Activated T-helper 17 cell treated with anti-CD3 and anti-CD28 coated beads, Interleukin-2, amount 50 U/mL, for 72 hours (primary cell): ENCODE data around the gene TBC1D25. TPM values are rescaled to one million over a fixed set of nuclear protein-coding genes. Genes with fewer than 3 reads are reported as not detected.
"Not testable (repeated sequence)": the region's sequence is repeated elsewhere in the genome, so short reads cannot be mapped to it uniquely, and the experiment has no call there.

Experiments
- ATAC-seq: fragments of 150-1000 bp; cut with Tn5 transposase; replicated peaks from 2 replicates; pipeline ENCODE4 v1.10.0; 2021; ENCODE audit warnings: mild to moderate bottlenecking, moderate library complexity
- H3K27ac Mint-ChIP-seq: one replicate; pipeline ENCODE4 v1.8.0; 2022; ENCODE audit warnings: mixed read lengths
- H3K27me3 Mint-ChIP-seq: one replicate; pipeline ENCODE4 v1.8.0; 2022; ENCODE audit warnings: mixed read lengths
- H3K36me3 Mint-ChIP-seq: one replicate; pipeline ENCODE4 v1.8.0; 2022; ENCODE audit warnings: low read depth, mild to moderate bottlenecking, mixed read lengths
- H3K4me1 Mint-ChIP-seq: one replicate; pipeline ENCODE4 v1.8.0; 2022; ENCODE audit warnings: mixed read lengths
- H3K4me3 Mint-ChIP-seq: one replicate; pipeline ENCODE4 v1.8.0; 2022; ENCODE audit warnings: mild to moderate bottlenecking, mixed read lengths
- H3K9me3 Mint-ChIP-seq: one replicate; pipeline ENCODE4 v1.8.0; 2022; ENCODE audit warnings: mixed read lengths
- total RNA-seq, 2 donors: library from RNA; stranded (reverse); gene quantifications; one replicate each; pipeline ENCODE4 v1.2.3, GENCODE V29; 2022

TBC1D25 gene
- total RNA-seq, 2 donors from 2014 or later: 19.4 to 25.4 TPM

DNA sequence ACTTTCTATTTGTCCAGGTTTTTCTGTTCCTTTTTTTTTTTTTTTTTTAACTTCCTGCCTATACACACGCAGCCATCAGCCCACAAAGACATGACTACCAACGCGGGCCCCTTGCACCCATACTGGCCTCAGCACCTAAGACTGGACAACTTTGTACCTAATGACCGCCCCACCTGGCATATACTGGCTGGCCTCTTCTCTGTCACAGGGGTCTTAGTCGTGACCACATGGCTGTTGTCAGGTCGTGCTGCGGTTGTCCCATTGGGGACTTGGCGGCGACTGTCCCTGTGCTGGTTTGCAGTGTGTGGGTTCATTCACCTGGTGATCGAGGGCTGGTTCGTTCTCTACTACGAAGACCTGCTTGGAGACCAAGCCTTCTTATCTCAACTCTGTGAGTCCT lies 15.8 kb upstream of the TBC1D25 start:
- H3K36me3 Mint-ChIP-seq: peaks cover 46% of the 10 kb centered on the region
- no peak overlapping the region for H3K27ac Mint-ChIP-seq
- ATAC-seq: no peak
- peaks cover 19% of the 10 kb centered on the region for H3K4me1 Mint-ChIP-seq
- H3K4me3 Mint-ChIP-seq: peak overlapping the region; percentile 84
- no peaks in the 10 kb centered on the region for H3K9me3 Mint-ChIP-seq
- no peaks in the 10 kb centered on the region for H3K27me3 Mint-ChIP-seq

DNA sequence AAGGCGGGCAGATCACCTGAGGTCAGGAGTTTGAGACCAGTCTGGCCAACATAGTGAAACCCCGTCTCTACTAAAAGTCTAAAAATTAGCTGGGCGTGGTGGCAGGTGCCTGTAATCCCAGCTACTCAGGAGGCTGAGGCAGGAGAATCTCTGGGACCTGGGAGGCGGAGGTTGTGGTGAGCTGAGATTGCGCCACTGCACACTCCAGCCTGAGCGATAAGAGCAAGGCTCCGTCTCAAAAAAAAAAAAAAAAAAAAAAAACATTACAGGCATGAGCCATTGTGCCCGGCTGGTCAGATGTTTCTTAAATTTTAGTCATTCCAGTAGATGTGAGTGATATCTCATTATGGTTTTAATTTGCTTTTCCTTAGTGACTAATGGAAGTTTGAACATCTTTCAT lies 13.7 kb upstream of the TBC1D25 start:
- Mint-ChIP-seq H3K4me1 (peaks cover 10% of the 10 kb centered on the region), H3K36me3 (peaks cover 54% of the 10 kb centered on the region)
- H3K27me3 Mint-ChIP-seq, H3K27ac Mint-ChIP-seq, H3K9me3 Mint-ChIP-seq, H3K4me3 Mint-ChIP-seq, ATAC-seq: not testable (repeated sequence)

DNA sequence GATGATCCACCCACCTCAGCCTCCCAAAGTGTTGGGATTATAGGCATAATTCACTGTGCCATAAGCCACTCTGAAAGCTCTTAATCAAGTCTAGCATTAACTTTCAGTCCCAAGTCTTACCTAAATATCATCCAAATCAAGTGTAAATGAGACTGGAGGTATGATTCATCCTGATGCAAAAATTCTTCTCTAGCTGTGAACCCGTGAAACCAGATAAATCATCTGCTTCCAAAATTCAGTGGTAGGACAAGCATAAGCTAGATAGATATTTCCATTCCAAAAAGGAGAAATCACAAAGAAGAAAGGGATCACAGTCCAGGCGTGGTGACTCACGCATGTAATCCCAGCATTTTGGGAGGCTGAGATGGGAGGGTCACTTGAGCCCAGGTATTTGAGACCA lies 8.8 kb upstream of the TBC1D25 start:
- ATAC-seq: no peak
- Mint-ChIP-seq H3K9me3 (peaks cover 4% of the 10 kb centered on the region), H3K4me3 (no peak overlapping the region), H3K27ac (no peak overlapping the region), H3K36me3 (peaks cover 41% of the 10 kb centered on the region), H3K27me3 (no peaks in the 10 kb centered on the region), H3K4me1 (peaks cover 21% of the 10 kb centered on the region)

DNA sequence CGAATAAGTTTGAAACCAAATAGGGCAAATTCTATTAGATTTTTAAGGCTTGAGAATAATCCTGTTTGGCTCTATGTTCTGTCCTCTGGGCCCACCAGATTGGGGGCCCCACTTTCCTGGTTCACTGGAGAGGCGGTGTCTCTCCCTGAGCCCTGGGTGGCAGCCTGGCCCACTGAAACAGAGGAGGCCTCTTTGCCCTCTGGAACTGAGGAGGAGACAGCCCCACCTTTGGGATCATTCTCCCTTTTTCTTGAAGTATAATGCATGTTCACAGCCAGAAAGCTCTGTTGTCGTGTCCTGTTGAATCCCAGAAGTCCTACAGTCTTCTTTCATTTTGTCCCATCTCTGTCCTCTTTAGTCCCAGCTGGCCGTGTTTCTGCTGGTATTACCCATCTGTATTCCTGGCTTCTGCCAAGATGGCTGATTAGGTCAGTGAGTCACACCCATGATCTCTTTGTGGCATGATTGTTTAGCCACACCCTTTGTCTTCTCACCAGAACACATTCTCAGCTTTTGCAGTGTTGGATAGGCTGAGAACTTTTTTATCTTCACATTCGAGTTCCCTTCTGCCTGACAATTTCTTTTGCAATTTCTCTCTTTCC lies 8.1 kb upstream of the TBC1D25 start:
- H3K36me3 Mint-ChIP-seq: peaks cover 34% of the 10 kb centered on the region
- no peaks in the 10 kb centered on the region for H3K27me3 Mint-ChIP-seq
- peaks cover 19% of the 10 kb centered on the region for H3K4me1 Mint-ChIP-seq
- peak overlapping the region; percentile 96 for H3K27ac Mint-ChIP-seq
- H3K4me3 Mint-ChIP-seq: peak overlapping the region; percentile 70
- peak; percentile 88 for ATAC-seq
- H3K9me3 Mint-ChIP-seq: peaks cover 4% of the 10 kb centered on the region

DNA sequence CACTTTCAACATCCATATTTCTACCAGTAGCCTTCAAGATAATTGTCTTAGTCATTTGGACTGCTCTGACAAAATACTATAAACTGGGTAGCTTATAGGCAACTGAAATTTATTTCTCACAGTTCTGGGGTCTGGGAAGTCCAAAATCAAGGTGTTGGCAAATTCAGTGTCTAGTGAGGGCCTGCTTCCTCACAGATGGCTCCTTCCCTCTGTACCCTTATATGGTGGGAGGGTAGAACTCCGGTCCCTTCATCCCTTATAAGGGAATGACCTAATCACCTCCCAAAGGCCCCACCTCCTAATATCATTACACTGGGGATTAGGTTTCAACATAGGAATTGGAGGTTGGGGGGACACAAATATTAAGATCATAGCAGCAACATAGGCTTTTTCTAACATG lies 7.4 kb upstream of the TBC1D25 start:
- Mint-ChIP-seq H3K9me3 (peaks cover 4% of the 10 kb centered on the region), H3K27ac (peak overlapping the region; percentile 96), H3K4me1 (peaks cover 15% of the 10 kb centered on the region), H3K4me3 (peak overlapping the region; percentile 70), H3K36me3 (peaks cover 28% of the 10 kb centered on the region), H3K27me3 (no peaks in the 10 kb centered on the region)
- no peak for ATAC-seq

DNA sequence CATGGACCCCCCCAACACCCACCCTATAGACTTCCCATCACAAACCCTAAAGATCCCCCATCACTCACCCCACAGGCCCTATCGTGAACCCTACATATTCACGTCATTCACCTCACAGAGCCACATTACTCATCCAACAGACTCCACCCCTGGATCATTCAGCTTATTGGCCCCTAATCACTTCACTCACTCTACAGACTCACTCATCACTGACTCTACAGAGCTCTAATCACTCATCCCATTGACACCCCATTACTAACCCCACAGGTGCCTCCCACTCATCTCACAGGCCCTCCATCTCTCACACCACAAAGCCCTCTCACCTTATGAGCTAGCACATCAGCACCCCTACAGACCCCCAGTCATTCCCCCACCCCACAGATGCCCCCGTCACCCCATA lies 6.3 kb upstream of the TBC1D25 start:
- Mint-ChIP-seq H3K36me3 (peaks cover 19% of the 10 kb centered on the region), H3K27ac (no peak overlapping the region), H3K4me3 (no peak overlapping the region), H3K4me1 (peaks cover 15% of the 10 kb centered on the region), H3K27me3 (no peaks in the 10 kb centered on the region), H3K9me3 (peaks cover 4% of the 10 kb centered on the region)
- ATAC-seq: peak; percentile 52

DNA sequence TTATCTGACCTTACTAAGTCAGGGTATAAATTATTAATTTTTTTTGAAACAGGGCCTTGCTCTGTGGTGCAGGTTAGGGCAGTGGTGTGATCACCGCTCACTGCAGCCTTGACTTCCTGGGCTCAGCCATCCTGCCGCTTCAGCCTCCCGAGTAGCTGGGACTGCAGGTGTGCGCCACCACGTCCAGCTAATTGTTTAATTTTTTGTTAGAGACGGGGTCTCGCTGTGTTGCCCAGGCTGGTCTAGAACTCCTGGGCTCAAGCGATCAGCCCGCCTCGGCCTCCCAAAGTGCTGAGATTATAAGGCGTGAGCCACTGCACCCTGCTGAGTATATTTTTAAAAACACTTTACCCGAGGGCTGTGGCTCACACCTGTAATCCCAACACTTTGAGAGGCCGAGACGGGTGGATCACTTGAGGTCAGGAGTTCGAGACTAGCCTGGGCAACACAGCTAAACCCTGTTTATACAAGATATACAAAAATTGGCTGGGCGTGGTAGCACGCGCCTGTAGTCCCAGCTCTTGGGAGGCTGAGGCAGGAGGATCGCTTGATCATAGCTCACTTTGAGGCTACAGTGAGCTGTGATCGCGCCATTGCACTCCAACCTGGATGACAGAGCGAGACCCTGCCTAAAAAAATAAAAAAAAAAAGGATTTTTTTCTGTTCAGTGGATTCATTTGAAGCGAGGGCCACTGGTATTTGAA lies 721 bp upstream of the TBC1D25 start:
- Mint-ChIP-seq H3K4me3 (peak overlapping the region; percentile 98), H3K9me3 (no peaks in the 10 kb centered on the region), H3K4me1 (peaks cover 7% of the 10 kb centered on the region), H3K27ac (peak overlapping the region; percentile 94), H3K27me3 (no peaks in the 10 kb centered on the region), H3K36me3 (peaks cover 38% of the 10 kb centered on the region)
- ATAC-seq: no peak

DNA sequence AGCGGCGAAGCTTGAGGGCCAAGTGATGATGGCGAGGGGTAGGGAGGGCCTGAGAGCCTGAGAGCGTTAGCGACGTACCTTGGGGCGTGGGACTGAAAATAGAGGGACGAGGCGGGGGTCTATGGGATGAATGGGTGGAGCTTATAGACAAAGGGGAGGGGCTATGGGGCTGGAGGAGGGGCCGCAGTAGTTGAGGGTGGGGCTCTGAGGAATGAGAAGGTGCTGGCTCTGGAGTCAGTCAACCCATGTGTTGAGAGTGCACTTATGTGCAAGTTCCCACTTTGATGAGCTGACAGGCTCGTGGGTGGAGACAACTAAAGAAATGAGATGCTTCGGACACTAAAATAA lies 488 bp downstream of the TBC1D25 start:
- H3K4me1 Mint-ChIP-seq: peaks cover 7% of the 10 kb centered on the region

DNA sequence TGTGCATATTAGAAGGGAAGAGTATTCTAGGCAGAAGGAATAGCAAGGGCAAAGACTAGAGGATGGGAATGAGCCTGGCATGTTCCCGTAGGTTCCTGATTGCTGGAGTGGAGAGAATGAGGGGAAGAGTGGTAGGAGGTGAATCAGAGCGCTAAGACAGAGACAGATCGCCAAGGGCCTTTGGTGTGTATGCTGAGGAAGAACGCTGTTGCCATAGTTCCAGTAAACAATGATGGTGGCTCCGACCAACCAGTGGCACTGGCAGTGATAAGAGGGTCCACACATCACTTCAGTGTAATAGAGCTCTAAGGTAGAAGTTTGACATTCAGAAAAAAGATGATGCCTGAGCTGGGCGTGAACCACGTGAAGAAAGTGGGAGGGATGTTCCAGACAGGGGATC lies 966 bp downstream of the TBC1D25 start:
- Mint-ChIP-seq H3K4me3 (peak overlapping the region; percentile 98), H3K36me3 (peaks cover 54% of the 10 kb centered on the region), H3K4me1 (peaks cover 7% of the 10 kb centered on the region), H3K27ac (peak overlapping the region; percentile 94), H3K9me3 (no peaks in the 10 kb centered on the region), H3K27me3 (no peaks in the 10 kb centered on the region)
- no peak for ATAC-seq

More for the DNA sequence above, 488 bp downstream of the TBC1D25 start:
- H3K9me3 Mint-ChIP-seq: no peaks in the 10 kb centered on the region
- peaks cover 50% of the 10 kb centered on the region for H3K36me3 Mint-ChIP-seq
- H3K27ac Mint-ChIP-seq: peak overlapping the region; percentile 94
- peak overlapping the region; percentile 98 for H3K4me3 Mint-ChIP-seq
- ATAC-seq: peak; percentile 67
- H3K27me3 Mint-ChIP-seq: no peaks in the 10 kb centered on the region

DNA sequence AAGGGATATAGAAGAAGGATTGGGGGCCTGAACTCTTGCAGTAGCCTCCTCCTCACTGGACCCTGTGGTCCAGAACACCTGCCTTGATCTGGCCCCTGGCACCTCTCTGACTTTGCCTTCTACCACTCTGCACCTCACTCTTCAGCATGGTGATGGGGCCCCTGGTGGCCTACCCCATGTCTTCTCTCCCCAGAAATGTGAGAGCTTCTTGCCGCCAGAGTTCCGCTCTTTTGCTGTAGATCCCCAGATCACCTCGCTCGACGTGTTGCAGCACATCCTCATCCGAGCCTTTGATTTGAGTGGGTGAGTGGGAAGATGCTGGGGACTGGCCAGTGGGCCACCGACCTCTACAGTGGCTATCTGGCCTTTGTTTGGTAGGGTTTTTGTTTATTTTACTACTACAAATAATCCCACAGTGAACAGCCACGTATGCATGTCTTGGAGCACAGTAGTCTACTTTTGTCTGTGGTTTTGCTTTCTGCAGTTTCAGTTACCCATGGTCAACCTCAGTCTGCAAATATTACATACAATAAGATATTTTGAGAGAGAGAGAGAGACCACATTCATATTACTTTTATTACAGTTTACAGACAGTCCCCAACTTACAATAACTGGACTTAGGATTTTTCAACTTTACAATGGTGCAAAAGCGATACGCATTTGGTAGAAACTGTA lies 1.8 kb downstream of the TBC1D25 start:
- H3K27ac Mint-ChIP-seq: peak overlapping the region; percentile 94
- peak overlapping the region; percentile 98 for H3K4me3 Mint-ChIP-seq
- no peaks in the 10 kb centered on the region for H3K27me3 Mint-ChIP-seq
- H3K4me1 Mint-ChIP-seq: peaks cover 7% of the 10 kb centered on the region
- no peak for ATAC-seq
- H3K9me3 Mint-ChIP-seq: no peaks in the 10 kb centered on the region
- H3K36me3 Mint-ChIP-seq: peaks cover 62% of the 10 kb centered on the region

DNA sequence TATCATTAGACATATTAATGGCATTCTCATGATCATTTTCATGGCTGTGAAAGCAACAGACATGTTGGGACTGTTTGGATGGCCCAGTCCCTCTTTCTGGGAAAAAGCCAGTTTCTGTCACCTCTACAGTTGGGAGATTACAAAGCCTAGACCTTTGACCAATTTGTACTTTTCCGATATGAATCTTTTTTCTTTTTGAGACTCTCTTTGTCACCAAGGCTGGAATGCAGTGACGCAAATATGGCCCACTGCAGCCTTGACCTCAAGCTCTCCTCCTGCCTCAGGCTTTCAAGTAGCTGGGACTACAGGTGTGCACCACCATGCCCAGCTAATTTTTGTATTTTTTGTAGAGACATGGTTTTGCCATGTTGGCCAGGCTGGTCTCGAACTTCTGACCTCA lies 9.4 kb downstream of the TBC1D25 start:
- no peak overlapping the region for H3K4me3 Mint-ChIP-seq
- no peaks in the 10 kb centered on the region for H3K4me1 Mint-ChIP-seq
- no peak overlapping the region for H3K27ac Mint-ChIP-seq
- ATAC-seq: no peak
- no peaks in the 10 kb centered on the region for H3K27me3 Mint-ChIP-seq
- no peaks in the 10 kb centered on the region for H3K9me3 Mint-ChIP-seq
- H3K36me3 Mint-ChIP-seq: peaks cover 82% of the 10 kb centered on the region

DNA sequence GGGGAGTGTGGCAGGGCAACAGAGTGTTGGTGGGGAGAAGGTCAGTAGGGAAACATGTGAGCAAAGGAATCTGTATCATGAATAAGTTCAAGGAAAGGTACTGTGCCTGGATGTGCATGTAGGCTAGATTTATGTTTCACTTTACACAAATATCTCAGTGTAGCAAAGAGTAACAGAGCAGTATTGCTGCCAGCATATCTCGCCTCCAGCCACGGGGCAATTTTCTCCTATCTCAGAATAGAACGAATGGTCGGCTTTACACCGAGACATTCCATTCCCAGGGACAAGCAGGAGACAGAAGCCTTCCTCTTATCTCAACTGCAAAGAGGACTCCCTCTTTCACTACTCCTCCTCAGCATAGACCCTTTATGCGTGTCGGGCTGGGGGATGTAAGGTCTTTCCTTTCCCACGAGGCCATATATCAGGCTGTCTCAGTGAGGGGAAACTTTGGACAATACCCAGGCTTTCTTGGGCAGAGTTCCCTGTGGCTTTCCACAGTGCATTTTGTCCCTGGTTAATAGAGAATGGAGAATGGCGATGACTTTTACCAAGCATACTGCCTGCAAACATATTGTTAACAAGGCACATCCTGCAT lies 16.3 kb downstream of the TBC1D25 start:
- not testable (repeated sequence) for H3K27ac Mint-ChIP-seq, H3K4me1 Mint-ChIP-seq, H3K4me3 Mint-ChIP-seq, H3K27me3 Mint-ChIP-seq, ATAC-seq, H3K9me3 Mint-ChIP-seq
- peaks cover 70% of the 10 kb centered on the region for H3K36me3 Mint-ChIP-seq

DNA sequence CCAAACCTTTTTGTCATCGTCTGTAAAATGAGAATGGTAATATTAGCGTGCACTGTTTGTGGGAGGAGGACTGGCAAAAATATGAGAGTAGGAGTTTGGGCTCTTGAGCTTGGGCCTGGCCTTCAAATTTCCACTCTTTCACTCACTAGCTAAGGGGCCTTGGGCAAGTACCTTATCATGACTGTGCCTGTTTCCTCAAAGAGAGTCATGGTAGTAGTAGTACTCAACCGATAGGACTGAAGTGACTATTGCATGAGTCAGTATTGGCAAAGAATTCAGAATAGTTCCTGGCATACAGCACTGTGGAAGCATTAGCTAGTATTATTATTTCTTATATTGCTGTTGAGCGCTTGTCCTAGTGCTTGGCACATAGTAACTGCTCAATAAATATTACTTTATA lies 18.8 kb downstream of the TBC1D25 start:
- peak overlapping the region; percentile 82 for H3K27ac Mint-ChIP-seq
- no peak overlapping the region for H3K4me3 Mint-ChIP-seq
- peak; percentile 100 for ATAC-seq

DNA sequence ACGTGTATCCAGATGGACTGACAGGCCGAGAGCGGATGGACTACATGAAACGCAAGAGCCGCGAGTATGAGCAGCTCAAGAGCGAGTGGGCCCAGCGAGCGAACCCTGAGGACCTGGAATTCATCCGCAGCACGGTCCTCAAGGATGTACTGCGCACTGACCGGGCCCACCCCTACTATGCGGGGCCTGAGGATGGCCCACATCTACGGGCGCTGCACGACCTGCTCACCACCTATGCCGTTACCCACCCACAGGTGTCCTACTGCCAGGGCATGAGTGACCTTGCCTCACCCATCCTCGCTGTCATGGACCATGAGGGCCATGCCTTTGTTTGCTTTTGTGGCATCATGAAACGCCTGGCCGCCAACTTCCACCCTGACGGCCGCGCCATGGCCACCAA lies 20.1 kb downstream of the TBC1D25 start:
- H3K4me1 Mint-ChIP-seq: no peaks in the 10 kb centered on the region
- no peak overlapping the region for H3K27ac Mint-ChIP-seq
- H3K27me3 Mint-ChIP-seq: no peaks in the 10 kb centered on the region
- no peaks in the 10 kb centered on the region for H3K9me3 Mint-ChIP-seq
- H3K4me3 Mint-ChIP-seq: no peak overlapping the region
- ATAC-seq: no peak
- peaks cover 56% of the 10 kb centered on the region for H3K36me3 Mint-ChIP-seq

More for the DNA sequence above, 18.8 kb downstream of the TBC1D25 start:
- no peaks in the 10 kb centered on the region for H3K4me1 Mint-ChIP-seq
- no peaks in the 10 kb centered on the region for H3K27me3 Mint-ChIP-seq
- H3K9me3 Mint-ChIP-seq: no peaks in the 10 kb centered on the region
- H3K36me3 Mint-ChIP-seq: peaks cover 61% of the 10 kb centered on the region

DNA sequence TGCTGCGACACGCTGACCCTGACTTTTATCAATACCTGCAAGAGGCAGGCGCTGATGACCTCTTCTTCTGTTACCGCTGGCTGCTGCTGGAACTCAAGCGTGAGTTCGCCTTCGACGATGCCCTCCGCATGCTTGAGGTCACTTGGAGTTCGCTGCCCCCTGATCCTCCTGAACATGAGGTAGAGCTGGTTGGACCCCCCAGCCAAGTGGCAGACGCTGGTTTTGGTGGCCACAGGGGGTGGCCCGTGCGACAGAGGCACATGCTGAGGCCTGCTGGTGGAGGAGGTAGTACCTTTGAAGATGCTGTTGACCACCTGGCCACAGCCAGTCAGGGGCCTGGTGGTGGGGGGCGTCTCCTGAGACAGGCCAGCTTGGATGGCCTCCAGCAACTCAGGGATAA lies 20.5 kb downstream of the TBC1D25 start:
- no peaks in the 10 kb centered on the region for H3K9me3 Mint-ChIP-seq
- no peak overlapping the region for H3K4me3 Mint-ChIP-seq
- H3K27ac Mint-ChIP-seq: no peak overlapping the region
- no peaks in the 10 kb centered on the region for H3K27me3 Mint-ChIP-seq
- H3K36me3 Mint-ChIP-seq: peaks cover 51% of the 10 kb centered on the region
- ATAC-seq: no peak
- no peaks in the 10 kb centered on the region for H3K4me1 Mint-ChIP-seq
